Fibroblast of lung (primary cell): Measurements from ENCODE around the gene GRIN2A. TPM values are rescaled to one million over a fixed set of nuclear protein-coding genes. Genes with fewer than 3 reads are reported as not detected.

Experiments used
- DNase-seq, 2 donors: peaks; one replicate each; pipeline versions ENCODE4 v3.0.0 to v3.0.0-alpha.2; 2010; ENCODE audit warnings: low read depth in 2 of 2
- H2AFZ ChIP-seq: 2 replicates; pipeline ENCODE4 v1.5.1; 2012; ENCODE audit warnings: low read length, control low read depth, inconsistent platforms
- H3K27ac ChIP-seq: 2 replicates; pipeline ENCODE4 v1.5.1; 2011; ENCODE audit warnings: low read length, control low read depth; ENCODE audit not compliant: insufficient read depth
- H3K27me3 ChIP-seq: 2 replicates; pipeline ENCODE4 v1.5.1; 2011; ENCODE audit warnings: mild to moderate bottlenecking, low read length; ENCODE audit not compliant: control insufficient read depth, insufficient read depth
- H3K36me3 ChIP-seq: 2 replicates; pipeline ENCODE4 v1.5.1; 2011; ENCODE audit warnings: low read length; ENCODE audit not compliant: control insufficient read depth, insufficient read depth
- H3K4me1 ChIP-seq: 2 replicates; pipeline ENCODE4 v1.5.1; 2011; ENCODE audit warnings: low read length; ENCODE audit not compliant: control insufficient read depth, insufficient read depth; ENCODE audit errors: extremely low read depth
- H3K4me2 ChIP-seq: 2 replicates; pipeline ENCODE4 v1.5.1; 2011; ENCODE audit warnings: low read length, control low read depth; ENCODE audit not compliant: insufficient read depth; ENCODE audit errors: extremely low read depth
- H3K4me3 ChIP-seq, 4 experiments: fragments of 200-600 bp in 1 of 4; sonication (generic) in 1 of 4; replicated peaks in 1 of 4; 2 replicates each; pipeline ENCODE4 v1.5.1; 2011 to 2016; ENCODE audit warnings: low read length in 4 of 4, low read depth in 3 of 4, mild to moderate bottlenecking in 3 of 4, control low read depth in 2 of 4, inconsistent platforms in 1 of 4, mixed read lengths in 1 of 4; ENCODE audit not compliant: insufficient read depth in 1 of 4; ENCODE audit errors: control extremely low read depth in 1 of 4
- H3K79me2 ChIP-seq: 2 replicates; pipeline ENCODE4 v1.5.1; 2012; ENCODE audit warnings: mild to moderate bottlenecking, low read length, inconsistent platforms; ENCODE audit not compliant: control insufficient read depth, insufficient read depth
- H3K9ac ChIP-seq: 2 replicates; pipeline ENCODE4 v1.5.1; 2011; ENCODE audit warnings: mild to moderate bottlenecking, low read length, control low read depth; ENCODE audit not compliant: insufficient read depth
- H3K9me3 ChIP-seq: 2 replicates; pipeline ENCODE4 v1.5.1; 2012; ENCODE audit warnings: low read depth, low read length; ENCODE audit not compliant: control insufficient read depth, insufficient read depth
- H4K20me1 ChIP-seq: 2 replicates; pipeline ENCODE4 v1.5.1; 2011; ENCODE audit warnings: low read length; ENCODE audit not compliant: control insufficient read depth, insufficient read depth; ENCODE audit errors: extremely low read depth
- CTCF ChIP-seq, 2 donors: IDR thresholded peaks in 1 of 2; conservative IDR thresholded peaks in 1 of 2; 1 replicate in 1 of 2; 2 replicates in 1 of 2; pipeline ENCODE4 v1.5.1; 2011 to 2012; ENCODE audit warnings: low read length in 2 of 2, control low read depth in 1 of 2, inconsistent platforms in 1 of 2, low read depth in 1 of 2, mild to moderate bottlenecking in 1 of 2
- EZH2 ChIP-seq: IDR thresholded peaks from 2 replicates; pipeline ENCODE4 v1.5.1; 2012; ENCODE audit warnings: low read length, control low read depth, mild to moderate bottlenecking; ENCODE audit errors: missing control alignments
- polyA plus RNA-seq, 2 donors: library from polyadenylated mRNA; depleted of rRNA in 1 of 2; stranded (reverse) in 1 of 2; unstranded in 1 of 2; fragments of >200 nt; gene quantifications; 2 replicates each; pipeline ENCODE4 v1.2.1, GENCODE V29; 2011 to 2012; ENCODE audit warnings: missing spikeins in 1 of 2
- total RNA-seq: library from RNA; depleted of rRNA; stranded (reverse); fragments of >200 nt; gene quantifications from 2 replicates; pipeline ENCODE4 v1.2.1, GENCODE V29; 2014

GRIN2A gene
- total and polyA plus RNA-seq, 2 donors (not counting 1 experiment from before 2014, with no cell fraction given) = 0.15 to 0.33 TPM

- no peaks in the 10 kb centered on the region for H3K27me3 ChIP-seq
- no peak overlapping the region for H2AFZ ChIP-seq
- H4K20me1 ChIP-seq = no peaks in the 10 kb centered on the region
- DNase-seq = no peak
- H3K9ac ChIP-seq = no peak overlapping the region
- no peaks in the 10 kb centered on the region for H3K79me2 ChIP-seq
- no peak overlapping the region for H3K4me2 ChIP-seq
- H3K27ac ChIP-seq = no peak overlapping the region
- no peaks in the 10 kb centered on the region for H3K4me1 ChIP-seq
- no peaks in the 10 kb centered on the region for H3K36me3 ChIP-seq
- no peaks in the 10 kb centered on the region for H3K9me3 ChIP-seq
- TF ChIP-seq EZH2 = no peak
- H3K4me3 ChIP-seq = no peak overlapping the region
Observed at GRCh38 chr16:9739301-9739700, 442.9 kb downstream of the GRIN2A start.

- no peaks in the 10 kb centered on the region for H3K4me1 ChIP-seq
- no peak overlapping the region for H3K4me2 ChIP-seq
- H3K79me2 ChIP-seq = no peaks in the 10 kb centered on the region
- H3K9ac ChIP-seq = no peak overlapping the region
- no peaks in the 10 kb centered on the region for H3K36me3 ChIP-seq
- no peaks in the 10 kb centered on the region for H3K27me3 ChIP-seq
- DNase-seq = no peak
- TF ChIP-seq EZH2 (no peak), CTCF (conservative IDR thresholded peaks at IDR 0.05 in 1 of 2, IDR thresholded peaks at IDR 0.05 in 1 of 2; ENCODE audit: low read depth in 1 of 2, low read length in 2 of 2) (no peak)
- no peaks in the 10 kb centered on the region for H4K20me1 ChIP-seq
- no peak overlapping the region for H3K27ac ChIP-seq
- H3K4me3 ChIP-seq = no peak overlapping the region
- H2AFZ ChIP-seq = no peak overlapping the region
- no peaks in the 10 kb centered on the region for H3K9me3 ChIP-seq
Observed at GRCh38 chr16:9738690-9739089, 443.5 kb downstream of the GRIN2A start.

- H3K36me3 ChIP-seq = no peaks in the 10 kb centered on the region
- no peak overlapping the region for H2AFZ ChIP-seq
- H3K4me1 ChIP-seq = no peaks in the 10 kb centered on the region
- TF ChIP-seq CTCF (conservative IDR thresholded peaks at IDR 0.05 in 1 of 2, IDR thresholded peaks at IDR 0.05 in 1 of 2; ENCODE audit: low read depth in 1 of 2, low read length in 2 of 2) (no peak), EZH2 (no peak)
- no peaks in the 10 kb centered on the region for H3K27me3 ChIP-seq
- H3K4me2 ChIP-seq = no peak overlapping the region
- H3K9me3 ChIP-seq = no peaks in the 10 kb centered on the region
- no peak overlapping the region for H3K4me3 ChIP-seq
- no peaks in the 10 kb centered on the region for H3K79me2 ChIP-seq
- no peak overlapping the region for H3K9ac ChIP-seq
- H3K27ac ChIP-seq = no peak overlapping the region
- no peak for DNase-seq
- no peaks in the 10 kb centered on the region for H4K20me1 ChIP-seq
Observed at GRCh38 chr16:9736547-9736946, 445.7 kb downstream of the GRIN2A start.
